Stimulated activated CD4-positive, alpha-beta T cell treated with anti-CD3 and anti-CD28 coated beads, Interleukin-2, amount 100 ng/mL, for 24 hours (primary cell): ENCODE results near the gene ATP6V1F.

Experiments used
- DNase-seq, 2 donors: peaks; one replicate each; pipeline ENCODE4 v3.0.0-alpha.2; 2020

ATP6V1F gene

GRCh38 chr7:128869138-128869943, 6.7 kb downstream of the ATP6V1F start:
- DNase-seq, result peak; percentile 45 to 62

GRCh38 chr7:128869944-128870285, 7.3 kb downstream of the ATP6V1F start:
- DNase-seq, result peak in 1 of 2 donors; percentile 37

- DNase-seq, result no peak
These were observed 8.4 kb downstream of the ATP6V1F start for GRCh38 chr7:128871050-128871449.

GRCh38 chr7:128872394-128872824, 9.8 kb downstream of the ATP6V1F start:
- no peak for DNase-seq

- no peak for DNase-seq
These were observed 10.6 kb downstream of the ATP6V1F start for GRCh38 chr7:128873234-128873633.

GRCh38 chr7:128874140-128875031, 11.7 kb downstream of the ATP6V1F start:
- no peak for DNase-seq

GRCh38 chr7:128875523-128875948, 12.9 kb downstream of the ATP6V1F start:
- no peak for DNase-seq

GRCh38 chr7:128876127-128876526, 13.5 kb downstream of the ATP6V1F start:
- no peak for DNase-seq

GRCh38 chr7:128876586-128876977, 13.9 kb downstream of the ATP6V1F start:
- DNase-seq, result no peak

- no peak for DNase-seq
These were observed 14.5 kb downstream of the ATP6V1F start for GRCh38 chr7:128876978-128877755.

- DNase-seq, result no peak
These were observed 15.1 kb downstream of the ATP6V1F start for GRCh38 chr7:128877756-128878120.

GRCh38 chr7:128878226-128879105, 15.8 kb downstream of the ATP6V1F start:
- DNase-seq, result no peak

GRCh38 chr7:128879461-128879938, 16.8 kb downstream of the ATP6V1F start:
- no peak for DNase-seq

- peak in 1 of 2 donors; percentile 38 for DNase-seq
These were observed 17.5 kb downstream of the ATP6V1F start for GRCh38 chr7:128879939-128880746.

GRCh38 chr7:128880791-128881457, 18.3 kb downstream of the ATP6V1F start:
- no peak for DNase-seq

- DNase-seq, result no peak
These were observed 18.9 kb downstream of the ATP6V1F start for GRCh38 chr7:128881458-128882125.

GRCh38 chr7:128882134-128882533, 19.5 kb downstream of the ATP6V1F start:
- no peak for DNase-seq

- DNase-seq, result peak; percentile 91 to 92
These were observed 21.2 kb downstream of the ATP6V1F start for GRCh38 chr7:128883622-128884448.
